Fibroblast of the conjunctiva (primary cell): ENCODE data around the gene ADRA1B.
A peak's percentile ranks its signal among the peaks of the same experiment; 100 is the strongest.
"Not testable (repeated sequence)": the region's sequence is repeated elsewhere in the genome, so short reads cannot be mapped to it uniquely, and the experiment has no call there.

Experiments
- DNase-seq: peaks from one replicate; pipeline ENCODE4 v3.0.0-alpha.2; 2010; ENCODE audit warnings: low read depth

Gene ADRA1B

DNA sequence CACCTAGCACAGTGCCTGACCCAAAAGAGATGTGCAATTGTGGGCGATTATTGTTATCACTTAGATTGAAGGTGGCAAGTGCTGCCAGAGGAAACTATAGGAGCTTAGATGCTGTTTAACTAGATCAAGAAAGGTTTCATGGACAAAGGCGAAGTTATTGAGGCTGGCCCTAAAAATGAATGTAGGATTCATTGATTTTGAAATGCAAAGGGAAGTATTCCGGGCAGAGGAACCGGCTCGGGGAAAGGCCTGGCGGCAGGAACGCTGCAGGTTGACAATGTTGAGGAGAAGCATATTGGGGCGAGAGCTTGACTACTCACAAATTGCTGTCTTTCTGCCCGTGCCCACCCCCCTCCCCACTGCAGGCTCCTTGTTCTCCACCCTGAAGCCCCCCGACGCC lies 55.2 kb downstream of the ADRA1B start:
- DNase-seq: no peak

DNA sequence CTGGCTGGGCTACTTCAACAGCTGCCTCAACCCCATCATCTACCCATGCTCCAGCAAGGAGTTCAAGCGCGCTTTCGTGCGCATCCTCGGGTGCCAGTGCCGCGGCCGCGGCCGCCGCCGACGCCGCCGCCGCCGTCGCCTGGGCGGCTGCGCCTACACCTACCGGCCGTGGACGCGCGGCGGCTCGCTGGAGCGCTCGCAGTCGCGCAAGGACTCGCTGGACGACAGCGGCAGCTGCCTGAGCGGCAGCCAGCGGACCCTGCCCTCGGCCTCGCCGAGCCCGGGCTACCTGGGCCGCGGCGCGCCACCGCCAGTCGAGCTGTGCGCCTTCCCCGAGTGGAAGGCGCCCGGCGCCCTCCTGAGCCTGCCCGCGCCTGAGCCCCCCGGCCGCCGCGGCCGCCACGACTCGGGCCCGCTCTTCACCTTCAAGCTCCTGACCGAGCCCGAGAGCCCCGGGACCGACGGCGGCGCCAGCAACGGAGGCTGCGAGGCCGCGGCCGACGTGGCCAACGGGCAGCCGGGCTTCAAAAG lies 55.7 kb downstream of the ADRA1B start:
- DNase-seq: no peak

DNA sequence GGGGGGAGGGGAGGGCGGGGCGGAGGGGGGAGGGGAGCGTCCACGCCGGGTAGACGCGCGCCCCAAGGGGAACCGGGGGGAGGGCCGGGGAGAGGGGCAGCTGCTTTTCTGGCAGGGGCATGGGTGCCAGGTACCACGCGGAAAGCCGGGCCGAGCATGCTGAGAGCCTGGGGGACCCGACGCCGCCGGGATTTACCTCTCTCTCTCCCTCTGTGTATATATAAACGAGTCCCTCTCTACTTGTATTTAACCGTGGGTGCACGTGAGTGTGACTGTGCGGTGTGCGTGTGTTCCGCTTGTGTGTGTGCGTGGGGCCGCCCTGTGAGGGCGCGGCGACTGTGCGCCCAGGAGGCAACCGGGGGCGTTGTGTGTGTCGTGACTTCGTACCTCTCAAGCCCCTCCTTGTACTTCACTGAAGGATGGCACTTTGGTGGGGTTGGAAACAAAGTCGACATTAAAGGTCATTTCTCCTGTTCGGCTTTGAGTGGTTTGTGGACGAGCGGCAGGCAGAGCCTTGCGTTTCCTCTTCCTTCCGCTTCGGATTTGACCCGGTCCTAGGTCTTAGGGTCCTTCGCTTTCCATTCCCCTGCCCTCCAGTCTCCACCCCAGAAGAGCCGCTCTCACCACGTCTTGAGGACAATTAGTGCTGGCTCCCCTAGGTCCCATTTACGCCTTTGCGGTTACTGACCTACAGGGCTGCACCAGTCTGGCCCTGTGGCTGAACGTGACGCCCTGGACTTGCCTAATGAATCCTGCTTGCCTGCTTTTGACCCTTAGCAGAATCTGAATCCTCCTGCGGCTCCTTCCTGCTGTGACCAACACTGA lies 56.5 kb downstream of the ADRA1B start:
- no peak for DNase-seq

DNA sequence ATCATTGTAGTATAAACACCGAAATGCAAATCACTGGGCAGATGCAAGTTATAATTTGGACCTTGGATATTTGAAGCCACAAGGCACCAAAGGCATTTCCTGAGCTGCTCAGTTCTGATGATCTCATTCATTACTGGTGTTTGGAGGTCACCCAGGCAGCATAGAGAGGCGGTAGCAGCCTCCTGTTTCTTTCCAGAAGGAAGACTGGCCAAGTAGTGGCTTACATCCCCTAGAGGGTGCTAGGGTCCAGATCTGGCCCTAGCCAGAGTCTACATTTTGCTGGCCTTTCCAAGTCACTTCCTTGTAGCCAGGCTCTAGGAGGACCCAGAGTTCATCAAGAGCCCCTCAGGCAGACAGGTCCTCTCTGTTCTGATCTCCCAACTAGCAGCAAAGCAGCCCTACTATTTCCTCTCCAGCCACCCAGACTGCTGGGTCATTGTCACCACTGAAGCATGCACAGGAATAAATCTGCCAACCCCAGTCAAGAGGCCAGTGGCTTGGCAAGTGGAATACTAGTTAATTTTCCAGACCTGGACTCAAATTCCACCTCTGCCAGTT lies 59.3 kb downstream of the ADRA1B start:
- DNase-seq: peak; percentile 77

DNA sequence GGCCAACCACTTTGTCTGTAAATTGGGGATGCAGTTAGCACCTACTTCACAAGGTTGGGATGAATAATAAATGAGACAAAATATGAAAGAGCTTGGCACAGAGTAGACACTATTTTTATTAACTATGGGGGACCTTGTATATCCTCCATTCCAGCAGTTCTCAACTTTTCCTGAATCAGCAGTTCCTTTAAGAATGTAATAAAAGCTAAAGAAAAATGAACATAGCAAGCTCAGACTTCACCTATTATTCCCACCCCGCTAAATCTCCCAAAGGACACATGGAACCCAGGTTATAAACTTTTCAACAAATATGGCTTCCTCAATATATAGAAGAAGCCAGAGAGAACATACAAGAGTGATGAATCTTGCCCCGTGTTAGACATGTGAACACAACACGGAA lies 60.6 kb downstream of the ADRA1B start:
- no peak for DNase-seq

DNA sequence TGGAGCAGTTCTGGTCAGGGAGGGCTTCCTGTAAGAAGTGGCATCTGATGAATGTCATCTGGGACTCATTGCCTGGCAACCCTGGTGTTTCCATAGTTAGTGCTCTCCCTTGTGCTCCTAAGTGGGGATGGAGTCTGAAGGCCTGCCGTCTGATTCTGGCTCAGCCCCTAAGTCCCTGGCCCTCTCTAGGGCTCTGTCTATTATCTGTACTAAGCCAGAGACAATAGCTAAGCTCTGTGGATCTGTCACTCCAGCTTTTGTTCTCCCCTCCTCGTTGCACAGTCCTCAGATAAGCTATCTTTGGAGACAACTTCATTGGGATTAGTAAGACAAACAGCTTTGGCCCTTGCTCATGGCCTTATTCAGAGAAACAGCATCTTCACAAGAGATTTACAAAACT lies 62.1 kb downstream of the ADRA1B start:
- no peak for DNase-seq

DNA sequence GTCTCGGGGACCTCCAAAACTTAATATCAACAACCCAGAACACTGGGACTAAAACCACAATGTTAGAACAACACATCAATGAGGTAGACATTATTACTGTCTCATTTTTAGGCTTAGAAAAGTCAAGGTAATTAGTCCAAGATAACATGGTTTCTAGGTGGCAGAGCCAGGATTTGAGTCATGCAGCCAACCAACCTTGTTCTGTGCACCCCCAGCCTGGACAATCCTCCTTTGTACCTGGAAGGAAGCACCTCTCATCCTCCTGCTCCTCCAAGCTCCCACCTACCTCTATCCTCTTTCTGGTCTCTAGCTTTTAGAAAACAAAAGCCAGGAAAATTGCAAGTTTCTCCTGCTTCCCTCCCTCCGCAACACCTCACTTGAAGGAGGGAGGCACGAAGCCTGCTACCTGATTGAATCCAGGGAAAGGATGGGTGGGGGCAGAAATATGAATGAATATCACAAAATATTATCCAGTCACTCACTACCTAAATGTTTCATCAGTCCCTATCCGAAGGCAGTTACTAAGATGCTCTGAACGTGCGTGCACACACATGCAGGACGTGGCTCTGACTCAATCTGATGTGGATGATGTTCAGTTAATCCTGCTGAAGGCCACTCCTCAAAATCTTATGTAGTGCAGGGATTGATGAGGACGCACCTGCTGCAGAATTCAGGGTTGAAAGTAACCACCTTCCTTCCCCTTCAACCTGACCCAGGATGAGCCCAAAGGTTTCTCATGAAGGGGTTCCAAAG lies 66.3 kb downstream of the ADRA1B start:
- no peak for DNase-seq

DNA sequence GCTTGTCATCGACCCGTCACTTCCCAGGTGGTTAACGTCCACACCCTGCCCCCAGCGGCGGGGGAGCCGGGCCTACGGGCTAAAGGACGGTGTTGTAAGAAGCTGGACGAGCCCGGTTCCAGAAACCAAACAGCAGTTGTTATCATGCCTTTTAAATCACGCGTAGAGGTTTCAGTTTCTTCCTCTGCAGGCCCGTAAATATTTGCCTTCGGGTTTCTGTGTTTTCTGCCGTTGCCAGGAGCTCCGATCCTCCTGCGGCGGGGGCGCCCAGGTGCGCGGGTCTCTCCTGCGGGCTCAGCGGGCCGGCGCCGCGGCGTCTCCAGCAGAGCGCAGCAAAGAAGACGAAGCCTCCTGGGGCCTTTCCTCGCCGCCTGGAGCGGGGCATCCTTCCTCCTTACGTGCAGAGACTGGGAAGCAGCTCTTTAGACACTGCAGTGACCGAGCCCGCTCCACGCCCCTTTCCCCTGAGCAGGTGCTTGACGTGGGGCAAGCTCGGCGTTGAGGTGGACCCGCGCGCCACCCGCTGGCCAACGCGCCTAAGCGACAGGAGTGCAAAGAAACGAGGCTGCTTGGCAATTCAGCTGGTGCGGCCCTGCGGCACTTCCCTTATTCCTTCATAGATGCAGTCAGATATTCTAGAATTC lies 70.9 kb downstream of the ADRA1B start:
- peak; percentile 43 for DNase-seq

DNA sequence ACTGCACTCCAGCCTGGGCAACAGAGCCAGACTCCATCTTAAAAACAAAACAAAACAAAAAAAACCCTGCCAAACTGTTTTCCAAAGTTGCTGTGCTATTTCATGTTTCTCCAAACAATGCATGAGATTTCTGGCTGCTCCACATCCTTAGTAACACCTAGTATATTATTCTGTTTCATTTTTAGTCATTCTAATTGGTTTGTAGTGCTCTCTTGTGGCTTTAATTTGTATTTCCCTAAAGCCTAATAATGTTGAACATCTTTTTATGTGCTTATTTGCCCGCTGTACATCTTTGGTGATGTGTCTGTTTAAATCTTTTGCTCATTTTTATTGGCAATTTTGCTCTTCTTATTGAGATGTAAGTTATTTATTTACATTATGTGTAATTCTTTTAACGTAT lies 74.2 kb downstream of the ADRA1B start:
- no peak for DNase-seq

DNA sequence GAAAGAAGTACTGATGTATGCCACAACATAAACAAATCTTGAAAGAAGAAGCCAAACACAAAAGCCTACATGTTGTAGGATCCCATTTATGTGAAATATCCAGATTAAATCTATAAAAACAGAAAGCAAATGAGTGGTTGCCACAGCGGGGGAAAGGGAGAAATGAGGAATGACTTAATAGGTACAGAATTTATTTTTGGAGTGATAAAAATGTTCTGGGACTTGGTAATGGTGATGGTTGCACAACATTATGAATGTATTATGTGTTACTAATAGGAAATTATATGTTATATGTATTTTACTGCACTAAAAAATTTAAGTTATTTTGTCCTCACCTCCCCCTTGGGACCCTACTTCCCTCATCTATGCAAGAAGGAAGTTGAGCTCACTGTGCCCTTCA lies 76.3 kb downstream of the ADRA1B start:
- DNase-seq: no peak

DNA sequence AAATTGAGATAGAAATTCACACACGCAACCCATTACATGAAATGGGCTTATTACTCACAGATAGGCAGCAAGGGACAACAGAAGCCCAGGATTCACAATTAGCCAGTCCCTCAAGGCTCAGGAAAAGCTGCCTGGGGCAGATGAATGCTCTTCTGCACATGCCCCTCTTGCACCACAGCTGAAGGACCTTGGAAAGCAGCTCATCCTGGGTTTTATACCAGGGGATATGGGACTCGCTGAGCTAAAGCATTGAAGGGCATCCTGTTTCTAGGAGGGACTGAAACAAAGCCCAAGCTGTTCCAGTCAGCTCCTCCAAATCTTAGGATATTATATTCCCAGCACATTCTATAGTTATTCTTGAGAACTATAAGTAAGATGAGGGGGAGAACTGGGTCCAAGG lies 76.9 kb downstream of the ADRA1B start:
- DNase-seq: no peak

DNA sequence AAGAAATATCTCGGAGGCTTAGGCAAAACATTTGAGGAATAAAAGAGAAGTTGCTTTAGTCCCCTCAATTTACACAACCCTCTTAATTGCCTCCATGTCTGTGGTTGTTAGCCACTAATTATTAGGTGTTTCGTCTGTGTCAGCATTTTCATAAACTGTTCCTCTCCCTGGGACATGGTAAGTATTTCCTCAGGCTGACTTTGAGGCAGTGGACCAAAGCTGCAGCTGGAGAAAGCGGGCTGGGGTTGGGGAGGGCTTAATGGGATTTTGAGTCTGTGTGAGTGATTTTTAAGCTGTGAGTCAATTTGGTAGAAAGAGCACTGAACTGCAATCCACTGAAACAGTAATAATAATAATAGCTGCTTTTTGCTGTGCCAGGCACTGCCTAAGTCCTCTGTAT lies 79.6 kb downstream of the ADRA1B start:
- DNase-seq: no peak

DNA sequence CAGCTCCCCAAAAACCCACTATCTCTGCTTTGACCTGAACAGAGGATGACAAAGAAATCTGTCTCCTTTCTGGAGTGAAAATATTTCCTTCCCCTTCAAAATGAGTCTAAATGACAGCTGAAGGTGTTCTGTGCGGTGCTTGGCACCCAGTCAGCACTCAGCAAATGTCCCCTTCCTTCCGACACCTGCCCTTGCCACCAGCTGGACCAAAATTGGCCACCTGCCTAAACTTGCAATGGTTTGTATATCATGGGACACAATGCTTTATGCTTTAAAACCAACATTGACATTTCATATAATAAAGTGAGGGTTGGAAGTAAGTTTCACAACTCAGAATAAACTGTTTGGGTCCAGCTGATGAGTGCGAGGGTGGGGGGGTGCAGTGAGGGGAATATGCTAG lies 85.2 kb downstream of the ADRA1B start:
- no peak for DNase-seq

DNA sequence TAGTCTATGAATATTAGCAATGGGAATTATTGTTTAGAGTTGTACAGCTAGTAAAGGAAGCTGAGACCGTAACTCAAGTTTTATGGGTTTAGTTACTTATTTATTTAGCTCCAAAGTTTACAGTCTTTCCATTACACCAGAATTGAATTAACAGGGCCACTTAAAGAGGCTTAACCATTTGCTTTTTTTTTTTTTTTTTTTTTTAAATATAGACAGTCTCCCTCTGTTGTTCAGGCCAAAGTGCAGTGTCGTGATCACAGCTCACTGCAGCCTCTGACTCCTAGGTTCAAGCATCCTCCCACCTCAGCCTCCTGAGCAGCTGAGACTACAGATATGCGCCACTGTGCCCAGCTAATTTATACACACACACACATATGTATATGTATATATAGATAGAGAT lies 91.2 kb downstream of the ADRA1B start:
- DNase-seq: no peak

DNA sequence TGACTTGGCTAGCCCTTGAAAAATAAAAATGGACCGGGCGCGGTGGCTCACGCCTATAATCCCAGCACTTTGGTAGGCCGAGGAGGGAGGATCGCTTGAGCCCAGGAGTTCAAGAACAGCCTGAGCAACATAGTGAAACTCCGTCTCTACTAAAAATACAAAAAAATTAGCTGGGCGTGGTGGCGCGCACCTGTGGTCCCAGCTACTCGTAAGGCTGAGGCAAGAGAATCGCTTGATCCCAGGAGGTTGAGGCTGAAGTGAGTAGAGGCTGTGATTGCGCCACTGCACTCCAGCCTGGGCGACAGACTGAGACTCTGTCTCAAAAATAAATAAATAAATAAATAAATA lies 92.2 kb downstream of the ADRA1B start:
- not testable (repeated sequence) for DNase-seq

DNA sequence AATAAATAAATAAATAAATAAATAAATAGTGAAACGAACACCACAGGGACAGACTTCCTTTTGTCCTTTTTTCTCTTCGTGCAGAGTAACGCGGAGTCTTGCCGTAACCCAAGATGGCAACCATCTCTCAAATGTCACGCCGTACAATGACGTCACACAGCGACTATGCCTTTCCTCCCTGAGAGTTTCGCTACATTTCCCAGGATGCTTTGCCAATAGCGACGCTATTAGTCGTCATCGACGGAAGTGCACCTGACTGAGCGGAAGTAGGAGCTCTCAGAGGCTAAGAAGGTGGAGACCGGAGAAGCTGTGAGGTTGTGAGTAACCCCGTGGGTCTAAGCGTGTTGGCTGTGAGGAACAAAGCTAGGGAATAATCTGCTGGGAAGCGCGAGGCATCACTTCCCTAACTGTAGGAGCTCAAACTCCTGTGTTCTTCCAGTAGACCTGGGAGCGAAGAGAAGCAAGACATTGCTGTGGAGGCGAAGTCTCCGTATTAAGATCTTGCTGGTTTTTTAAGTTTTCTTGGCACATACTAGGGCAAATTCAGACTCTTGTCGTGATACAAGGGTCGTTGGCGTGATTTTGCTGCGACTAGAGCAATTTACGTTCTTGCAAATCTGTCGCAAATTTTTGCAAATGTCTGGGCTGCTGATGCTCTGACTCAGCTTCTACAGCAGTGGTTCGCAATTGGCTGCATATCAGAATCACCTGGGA lies 92.8 kb downstream of the ADRA1B start, which contains the start of gene TTC1:
Gene TTC1, plus strand, starts transcription at position 263 of the 714 bp plus-strand sequence. CDS start 1,390 bp downstream, outside the sequence.
- peak; percentile 97 for DNase-seq

DNA sequence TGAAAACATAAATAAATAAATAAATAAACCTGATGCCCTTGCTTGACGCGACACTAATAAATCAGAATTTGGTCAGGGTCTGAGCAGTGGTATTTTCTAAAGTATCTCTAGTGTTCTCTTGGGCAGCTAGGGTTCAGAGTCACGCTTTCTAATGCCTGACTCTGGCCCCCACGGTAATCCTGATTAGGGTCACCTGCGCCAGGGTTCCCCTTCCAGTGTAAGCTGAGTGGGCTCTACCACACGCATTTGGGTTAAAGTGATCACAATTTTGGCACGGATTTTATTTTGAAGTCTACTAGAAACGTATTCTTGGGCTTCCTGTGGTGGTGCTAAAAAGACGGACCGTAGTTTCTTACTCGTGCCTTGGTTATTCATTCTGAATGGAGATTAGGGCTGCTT lies 93.3 kb downstream of the ADRA1B start:
- DNase-seq: no peak

DNA sequence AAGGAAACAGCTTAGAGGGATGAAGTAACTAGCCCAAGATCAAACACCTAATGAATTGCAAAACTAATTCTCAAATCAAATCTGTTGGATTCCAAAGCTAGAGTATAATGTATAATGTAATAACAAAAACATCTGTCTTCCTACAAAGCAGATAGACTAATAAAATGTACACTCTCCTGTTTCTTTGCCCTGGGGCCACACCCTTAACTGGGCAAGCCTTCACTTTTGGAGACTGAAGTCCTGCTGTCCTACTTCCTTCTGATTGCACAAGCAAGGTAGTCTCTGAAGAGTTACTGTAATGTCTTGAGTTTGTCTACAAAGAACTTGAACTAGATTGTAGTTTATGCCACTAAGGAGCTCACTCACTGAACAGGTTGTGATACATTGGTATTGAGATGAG lies 95.2 kb downstream of the ADRA1B start:
- DNase-seq: no peak

DNA sequence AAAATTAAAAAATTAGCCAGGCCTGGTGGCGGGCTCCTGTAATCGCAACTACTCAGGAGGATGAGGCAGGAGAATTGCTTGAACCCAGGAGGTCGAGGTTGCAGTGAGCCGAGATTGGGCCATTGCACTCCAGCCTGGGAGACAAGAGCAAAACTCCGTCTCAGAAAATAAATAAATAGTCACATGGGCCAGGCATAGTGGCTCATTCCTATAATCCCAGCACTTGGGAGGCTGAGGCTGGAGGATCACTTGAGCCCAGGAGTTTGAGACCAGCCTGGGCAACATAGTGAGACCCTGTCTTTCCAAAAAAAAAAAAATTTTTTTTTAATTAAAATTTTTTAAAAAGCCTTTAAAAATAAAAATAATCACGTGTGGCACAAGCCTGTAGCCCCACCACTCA lies 97.9 kb downstream of the ADRA1B start:
- DNase-seq: not testable (repeated sequence)

DNA sequence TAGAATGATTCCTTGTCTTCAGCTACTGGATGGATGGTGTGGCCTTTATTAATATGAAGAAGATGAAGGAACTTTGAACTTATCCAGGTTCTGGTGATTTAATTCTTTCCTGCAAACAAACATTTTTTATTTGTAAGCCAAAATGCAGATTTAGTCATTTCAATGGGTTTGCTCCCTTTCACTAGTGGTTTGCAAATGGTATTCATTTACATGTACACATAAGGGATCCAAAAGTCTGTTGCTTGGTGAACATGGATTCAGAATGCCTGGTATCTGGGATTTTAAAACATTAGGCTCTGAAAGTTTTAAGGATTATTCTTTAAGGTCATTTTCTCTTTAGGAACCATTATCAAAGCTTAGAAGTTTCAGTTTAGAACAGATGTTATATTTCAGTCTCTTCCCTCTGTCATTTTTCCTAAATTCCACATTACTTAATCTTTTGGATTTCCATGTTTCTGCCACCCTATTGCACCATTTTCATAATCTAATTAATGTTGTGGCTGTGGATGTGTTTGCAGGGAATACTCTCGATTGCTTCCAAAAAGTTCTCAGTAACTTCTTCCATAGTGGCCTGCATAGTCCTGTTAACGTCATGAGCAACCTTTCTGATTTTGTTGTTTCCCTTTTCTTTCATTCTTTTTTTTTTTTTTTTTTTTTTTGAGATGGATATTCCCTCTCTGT lies 102.8 kb downstream of the ADRA1B start:
- DNase-seq: no peak

DNA sequence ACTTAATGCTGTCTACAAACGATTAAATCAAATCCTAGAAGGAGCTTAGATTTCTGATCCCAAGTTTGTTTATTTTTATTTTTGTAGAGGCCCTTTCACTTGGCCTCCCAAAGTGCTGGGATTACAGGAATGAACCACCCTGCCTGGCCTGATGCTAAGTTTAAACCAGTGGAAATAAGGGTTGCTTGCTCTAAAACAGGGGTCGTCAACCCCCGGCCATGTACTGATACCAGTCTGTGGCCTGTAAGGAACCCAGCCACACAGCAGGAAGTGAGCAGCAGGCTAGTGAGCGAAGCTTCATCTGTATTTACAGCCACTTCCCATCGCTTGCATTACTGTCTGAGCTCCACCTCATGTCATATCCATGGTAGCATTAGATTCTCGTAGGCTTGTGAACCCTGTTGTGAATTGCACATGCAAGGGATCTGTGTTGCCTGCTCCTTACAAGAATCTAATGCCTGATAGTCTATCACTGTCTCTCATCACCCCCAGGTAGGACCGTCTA lies 104.0 kb downstream of the ADRA1B start:
- no peak for DNase-seq
